Right lobe of liver (tissue), 6 donors: ENCODE data around the gene AIFM3. TPM values are rescaled to one million over a fixed set of nuclear protein-coding genes. Genes with fewer than 3 reads are reported as not detected.

Experiments used
- ATAC-seq, 4 donors: fragments of 200-7000 bp; cut with Tn5 transposase; one replicate each; pipeline ENCODE4 v1.9.1; 2020; ENCODE audit warnings: mild to moderate bottlenecking in 4 of 4, moderate library complexity in 4 of 4
- DNase-seq, 3 donors: peaks; one replicate each; pipeline ENCODE4 v3.0.0-alpha.2; 2020
- H3K27ac ChIP-seq, 3 donors: fragments of 200-600 bp; one replicate each; pipeline ENCODE4 v1.8.0; 2022
- H3K27me3 ChIP-seq, 2 donors: fragments of 200-600 bp; one replicate each; pipeline ENCODE4 v1.8.0; 2022
- H3K36me3 ChIP-seq, 4 donors: fragments of 200-600 bp; sonication (generic) in 1 of 4; one replicate each; pipeline versions ENCODE4 v1.5.1 to v1.8.0; 2017 to 2022; ENCODE audit warnings: control low read depth in 1 of 4
- H3K4me1 ChIP-seq, 4 donors: fragments of 200-600 bp; sonication (generic) in 1 of 4; one replicate each; pipeline versions ENCODE4 v1.5.1 to v1.8.0; 2017 to 2022; ENCODE audit warnings: control low read depth in 1 of 4
- H3K4me3 ChIP-seq, 3 donors: fragments of 200-600 bp; one replicate each; pipeline ENCODE4 v1.8.0; 2022
- H3K9me3 ChIP-seq, 4 donors: fragments of 200-600 bp; sonication (generic) in 1 of 4; one replicate each; pipeline versions ENCODE4 v1.5.1 to v1.8.0; 2017 to 2022; ENCODE audit warnings: control low read depth in 1 of 4
- CTCF ChIP-seq, 4 donors: fragments of 200-600 bp in 3 of 4; fragments of 450-650 bp in 1 of 4; IDR thresholded peaks; one replicate each; pipeline versions ENCODE4 v1.5.1 to v1.8.0; 2016 to 2022; ENCODE audit warnings: antibody characterized with exemption in 4 of 4, mild to moderate bottlenecking in 2 of 4
- POLR2A ChIP-seq: fragments of 450-650 bp; IDR thresholded peaks from one replicate; pipeline ENCODE4 v1.6.1; 2017; ENCODE audit warnings: antibody characterized with exemption, mild to moderate bottlenecking
- WGBS: methylation state at CpG from one replicate; pipeline ENCODE4 v1.1.6; 2018; ENCODE audit warnings: low coverage, low lambda C conversion rate; ENCODE audit not compliant: insufficient coverage; ENCODE audit errors: missing lambda C conversion rate; 5-methylcytosine and 5-hydroxymethylcytosine counted together
- intact Hi-C, 2 donors: fragments of 100-400 bp; cut with DNase I; formaldehyde crosslinking; loops; one replicate each; pipeline versions ENCODE4 v1.11.2 to v1.14.1; 2022
- total RNA-seq, 6 experiments: library from RNA; depleted of rRNA in 2 of 6; stranded (reverse); fragments of >200 nt in 2 of 6; fragmentation: NEBNext Ultra II Directional in 3 of 6; extraction: Animal tissue kit (Norgen Biotek cat#: 25700) in 3 of 6; gene quantifications; one replicate each; pipeline versions ENCODE4 v1.1.0 to v1.2.4, GENCODE V29; 2016 to 2023
- donor health status: DM: no; HTN: yes; CAD: no.
- donor health status: DM: no; HTN: no; CAD: no.
- donor health status: DM: no; HTN: no; CAD: no.
- donor health status: DM: no; HTN: yes; CAD: no.
- donor health status: DM: no; HTN: yes; CAD: no.

AIFM3 gene
- total RNA-seq, 6 experiments from 2014 or later, result 0.37 to 1.4 (median 1.0) TPM

GRCh38 chr22:21025266-21025665, 58.2 kb downstream of the AIFM3 start:
- no peak for DNase-seq
- Histone ChIP-seq H3K4me1 (no peaks in the 10 kb centered on the region), H3K4me3 (no peak overlapping the region), H3K9me3 (no peaks in the 10 kb centered on the region), H3K36me3 (no peaks in the 10 kb centered on the region), H3K27ac (no peak overlapping the region), H3K27me3 (no peaks in the 10 kb centered on the region)
- no peak for TF ChIP-seq POLR2A
- TF ChIP-seq CTCF (IDR thresholded peaks at IDR 0.05), result no peak
- WGBS, result 40% methylated on average over 5 of the region's 8 CpGs
- intact Hi-C loops, result no loop called here
- no peak for ATAC-seq

- H3K4me1 ChIP-seq, result no peaks in the 10 kb centered on the region
- H3K36me3 ChIP-seq, result no peaks in the 10 kb centered on the region
- H3K27me3 ChIP-seq, result no peaks in the 10 kb centered on the region
- intact Hi-C loops, result no loop called here
- no peak for ATAC-seq
- no peaks in the 10 kb centered on the region for H3K9me3 ChIP-seq
- no peak for DNase-seq
- no peak overlapping the region for H3K4me3 ChIP-seq
- H3K27ac ChIP-seq, result no peak overlapping the region
- WGBS, result 78% methylated on average over 4 of the region's 27 CpGs
- TF ChIP-seq CTCF (IDR thresholded peaks at IDR 0.05), result no peak
- TF ChIP-seq POLR2A, result no peak
These were observed 59.0 kb downstream of the AIFM3 start for GRCh38 chr22:21025763-21026755.

GRCh38 chr22:21026783-21027692, 60.0 kb downstream of the AIFM3 start:
- no peaks in the 10 kb centered on the region for H3K27me3 ChIP-seq
- H3K4me3 ChIP-seq, result no peak overlapping the region
- intact Hi-C loops, result no loop called here
- 96% methylated on average over 5 of the region's 14 CpGs for WGBS
- H3K9me3 ChIP-seq, result no peaks in the 10 kb centered on the region
- no peaks in the 10 kb centered on the region for H3K4me1 ChIP-seq
- no peaks in the 10 kb centered on the region for H3K36me3 ChIP-seq
- TF ChIP-seq POLR2A (no peak), CTCF (IDR thresholded peaks at IDR 0.05) (no peak)
- ATAC-seq, result no peak
- no peak for DNase-seq
- no peak overlapping the region for H3K27ac ChIP-seq

GRCh38 chr22:21028277-21029251, 61.5 kb downstream of the AIFM3 start:
- WGBS, result no CpG with 5 or more reads among the region's 13 CpGs

More at GRCh38 chr22:21028277-21029251, 61.5 kb downstream of the AIFM3 start:
- TF ChIP-seq CTCF (IDR thresholded peaks at IDR 0.05) (no peak), POLR2A (no peak)
- intact Hi-C loops, result no loop called here
- no peaks in the 10 kb centered on the region for H3K4me1 ChIP-seq
- no peaks in the 10 kb centered on the region for H3K36me3 ChIP-seq
- H3K9me3 ChIP-seq, result no peaks in the 10 kb centered on the region
- ATAC-seq (no peak), DNase-seq (no peak)
- H3K4me3 ChIP-seq, result no peak overlapping the region
- no peak overlapping the region for H3K27ac ChIP-seq
- no peaks in the 10 kb centered on the region for H3K27me3 ChIP-seq
